GM10248 (cell line): ENCODE measurements around the gene ITGB3.

ENCODE experiments used
- CTCF ChIA-PET: fragments of 300-600 bp; sonication (Branson Sonifier 250); formaldehyde crosslinking; extraction: SDS; loops from one replicate; lab custom pipeline; 2021; ENCODE audit warnings: antibody characterized with exemption; lab: Yijun Ruan, JAX
- POLR2A ChIA-PET: fragments of 350-650 bp; sonication (Branson Sonifier 250); formaldehyde crosslinking; extraction: SDS; loops from one replicate; lab custom pipeline; 2020; ENCODE audit warnings: antibody characterized with exemption; lab: Yijun Ruan, JAX
- DNase-seq: peaks from one replicate; pipeline ENCODE4 v3.0.0; 2012; ENCODE audit errors: extremely low spot score
- TF ChIP-seq, protein P1 (sequence below): IDR thresholded peaks from 2 replicates; pipeline ENCODE4 v1.5.1; 2012; ENCODE audit warnings: mild to moderate bottlenecking, low read depth; ENCODE audit errors: extremely low read depth, missing control alignments, control extremely low read depth

ITGB3 gene

GRCh38 chr17:47240806-47241205 is 12.8 kb upstream of the ITGB3 start:
- POLR2A ChIA-PET: no interaction called here
- CTCF ChIA-PET: interaction anchor here (1.0 to 3.5 kb wide), 6 partner anchors 9 to 35 kb away, joined by 3 to 29 read pairs (median 4); no protein-coding TSS in a partner anchor
- TF ChIP-seq, protein P1, sequence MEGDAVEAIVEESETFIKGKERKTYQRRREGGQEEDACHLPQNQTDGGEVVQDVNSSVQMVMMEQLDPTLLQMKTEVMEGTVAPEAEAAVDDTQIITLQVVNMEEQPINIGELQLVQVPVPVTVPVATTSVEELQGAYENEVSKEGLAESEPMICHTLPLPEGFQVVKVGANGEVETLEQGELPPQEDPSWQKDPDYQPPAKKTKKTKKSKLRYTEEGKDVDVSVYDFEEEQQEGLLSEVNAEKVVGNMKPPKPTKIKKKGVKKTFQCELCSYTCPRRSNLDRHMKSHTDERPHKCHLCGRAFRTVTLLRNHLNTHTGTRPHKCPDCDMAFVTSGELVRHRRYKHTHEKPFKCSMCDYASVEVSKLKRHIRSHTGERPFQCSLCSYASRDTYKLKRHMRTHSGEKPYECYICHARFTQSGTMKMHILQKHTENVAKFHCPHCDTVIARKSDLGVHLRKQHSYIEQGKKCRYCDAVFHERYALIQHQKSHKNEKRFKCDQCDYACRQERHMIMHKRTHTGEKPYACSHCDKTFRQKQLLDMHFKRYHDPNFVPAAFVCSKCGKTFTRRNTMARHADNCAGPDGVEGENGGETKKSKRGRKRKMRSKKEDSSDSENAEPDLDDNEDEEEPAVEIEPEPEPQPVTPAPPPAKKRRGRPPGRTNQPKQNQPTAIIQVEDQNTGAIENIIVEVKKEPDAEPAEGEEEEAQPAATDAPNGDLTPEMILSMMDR: no peak
- no peak for DNase-seq

- ChIA-PET POLR2A (no interaction called here), CTCF (interaction anchor here (1.0 to 3.5 kb wide), 5 partner anchors 9 to 373 kb away, joined by 4 to 29 read pairs (median 6); no protein-coding TSS in a partner anchor)
- DNase-seq: no peak
- TF ChIP-seq, protein P1: no peak
Observed at GRCh38 chr17:47242648-47243047, 11.0 kb upstream of the ITGB3 start.

DNA sequence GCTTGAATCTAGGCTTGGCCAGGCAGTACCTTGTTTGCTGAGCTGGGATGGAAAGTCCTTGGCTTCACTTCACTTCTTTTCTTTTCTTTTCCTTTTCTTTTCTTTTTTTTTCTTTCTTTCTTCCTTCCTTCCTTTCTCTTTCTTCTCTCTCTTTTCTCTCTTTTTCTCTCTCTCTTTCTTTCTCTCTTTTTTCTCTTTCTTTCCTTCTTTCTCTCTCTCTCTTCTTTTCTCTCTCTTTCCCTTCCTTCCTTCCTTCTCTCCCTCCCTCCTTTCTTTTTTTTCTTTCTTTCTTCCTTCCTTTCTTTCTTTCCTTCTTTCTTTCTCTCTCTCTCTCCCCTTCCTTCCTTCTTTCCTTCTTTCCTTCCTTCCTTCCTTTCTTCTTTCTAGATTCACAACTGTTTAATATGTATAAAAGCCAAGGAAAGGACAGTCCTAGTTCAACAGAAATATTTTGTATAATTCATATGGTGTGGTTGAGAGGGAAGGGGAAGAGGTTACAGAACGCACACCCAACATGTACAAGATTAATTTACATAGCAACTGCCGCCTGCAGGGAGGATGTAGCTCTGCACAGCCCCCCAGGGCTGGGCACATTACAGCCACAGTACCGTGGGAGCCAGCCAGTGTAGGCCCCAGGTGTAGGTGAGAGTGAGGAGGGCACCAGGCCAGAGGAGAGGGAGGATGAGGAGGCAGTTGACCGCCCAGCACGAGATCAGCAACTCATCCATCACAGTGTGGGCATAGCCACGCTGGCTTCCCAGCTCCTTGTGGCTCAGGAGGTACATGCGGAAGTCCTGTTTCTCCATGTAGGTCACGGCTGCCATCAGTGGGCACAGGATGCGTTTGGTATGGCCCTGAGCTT is 9.7 kb upstream of the ITGB3 start:
- CTCF ChIA-PET: interaction anchor here (0.8 to 1.7 kb wide), 5 partner anchors 10 to 372 kb away, joined by 3 to 6 read pairs (median 5); no protein-coding TSS in a partner anchor
- DNase-seq: no peak
- POLR2A ChIA-PET: no interaction called here
- TF ChIP-seq, protein P1: no peak

DNA sequence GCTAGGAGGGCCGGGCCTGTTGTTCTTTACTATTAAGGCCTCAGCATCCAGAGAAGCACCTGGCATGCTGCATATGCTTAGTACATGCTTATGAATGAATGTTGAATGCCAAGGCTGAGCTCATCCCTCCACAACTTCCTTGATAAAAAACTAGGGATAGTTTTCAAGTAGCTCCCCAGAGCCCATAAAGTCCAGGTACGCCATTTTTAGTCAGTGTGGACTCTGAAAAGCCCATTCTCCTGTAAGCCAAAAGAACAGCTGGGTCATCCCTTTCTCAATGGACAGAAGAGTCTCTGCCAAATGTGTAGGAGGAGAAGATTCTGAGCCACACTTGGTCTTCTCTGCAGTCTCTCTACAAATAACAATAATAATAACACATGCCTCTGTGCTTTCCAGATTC is 8.9 kb upstream of the ITGB3 start:
- TF ChIP-seq, protein P1: no peak
- ChIA-PET POLR2A (no interaction called here), CTCF (interaction anchor here (0.7 to 1.2 kb wide), 4 partner anchors 14 to 71 kb away, joined by 3 to 5 read pairs (median 4); no protein-coding TSS in a partner anchor)
- no peak for DNase-seq

GRCh38 chr17:47246120-47246519 is 7.5 kb upstream of the ITGB3 start:
- TF ChIP-seq, protein P1: no peak
- CTCF ChIA-PET: interaction anchor here (0.9 to 1.5 kb wide), 5 partner anchors 15 to 69 kb away, joined by 3 to 4 read pairs (median 4); no protein-coding TSS in a partner anchor
- POLR2A ChIA-PET: no interaction called here
- DNase-seq: no peak

DNA sequence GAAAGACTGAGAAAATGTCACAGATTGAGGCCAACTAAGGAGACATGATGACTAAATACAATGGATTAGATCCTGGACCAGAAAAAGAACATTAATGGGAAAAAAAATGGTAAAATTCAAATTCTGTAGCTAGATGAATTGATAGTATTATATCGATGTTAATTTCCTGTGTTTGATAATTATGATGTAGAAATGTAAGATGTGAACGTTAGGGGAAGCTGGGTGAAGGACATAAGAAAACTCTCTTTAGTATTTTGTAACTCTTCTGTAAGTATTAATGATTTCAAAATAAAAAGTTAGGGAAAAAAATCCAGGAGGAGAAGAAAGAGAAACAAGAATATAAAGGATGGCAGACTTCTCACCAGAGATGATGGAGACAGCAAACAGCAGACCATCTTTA is 2.8 kb upstream of the ITGB3 start:
- POLR2A ChIA-PET: no interaction called here
- CTCF ChIA-PET: interaction anchor here (1.2 to 2.0 kb wide), 6 partner anchors 10 to 65 kb away, joined by 3 to 8 read pairs (median 5); no protein-coding TSS in a partner anchor
- TF ChIP-seq, protein P1: no peak
- DNase-seq: no peak
